Choroid plexus epithelial cell (primary cell): ENCODE results near the gene SLC6A5.

Experiments used
- DNase-seq: peaks from one replicate; pipeline ENCODE4 v3.0.0-alpha.2; 2010; ENCODE audit warnings: low read depth
- H3K4me3 ChIP-seq: 2 replicates; pipeline ENCODE4 v1.5.1; 2011; ENCODE audit warnings: low read depth, mild to moderate bottlenecking, control low read depth, low read length, moderate library complexity
- CTCF ChIP-seq: conservative IDR thresholded peaks from 2 replicates; pipeline ENCODE4 v1.5.1; 2011; ENCODE audit warnings: low read depth, mild to moderate bottlenecking, control low read depth, inconsistent platforms, low read length, moderate library complexity

Gene SLC6A5

GRCh38 chr11:20590381-20590780 is 9.0 kb upstream of the SLC6A5 start:
- no peak for DNase-seq
- TF ChIP-seq CTCF, result no peak
- H3K4me3 ChIP-seq, result no peak overlapping the region

- no peak for DNase-seq
- no peak overlapping the region for H3K4me3 ChIP-seq
- TF ChIP-seq CTCF, result no peak
Observed at GRCh38 chr11:20592741-20593140, 6.7 kb upstream of the SLC6A5 start.

- DNase-seq, result no peak
- TF ChIP-seq CTCF, result no peak
- no peak overlapping the region for H3K4me3 ChIP-seq
Observed at GRCh38 chr11:20594274-20595061, 4.9 kb upstream of the SLC6A5 start.

GRCh38 chr11:20595101-20595500 is 4.3 kb upstream of the SLC6A5 start:
- DNase-seq, result no peak
- TF ChIP-seq CTCF, result no peak
- H3K4me3 ChIP-seq, result no peak overlapping the region

GRCh38 chr11:20596205-20597153 is 2.9 kb upstream of the SLC6A5 start:
- no peak for TF ChIP-seq CTCF
- DNase-seq, result no peak
- no peak overlapping the region for H3K4me3 ChIP-seq

- H3K4me3 ChIP-seq, result no peak overlapping the region
- TF ChIP-seq CTCF, result no peak
- DNase-seq, result no peak
Observed at GRCh38 chr11:20597154-20597679, 2.2 kb upstream of the SLC6A5 start.
